NB4 (cell line): Measurements from ENCODE around the gene IRF1.
A peak's percentile ranks its signal among the peaks of the same experiment; 100 is the strongest.

ENCODE experiments used
- DNase-seq: peaks from one replicate; pipeline ENCODE4 v3.0.0; 2010; ENCODE audit warnings: low read depth
- H3K4me3 ChIP-seq: one replicate; pipeline ENCODE4 v1.5.1; 2011; ENCODE audit warnings: mild to moderate bottlenecking, low read depth, low read length, moderate library complexity
- CTCF ChIP-seq: IDR thresholded peaks from one replicate; pipeline ENCODE4 v1.5.1; 2012; ENCODE audit warnings: low read depth, low read length
- MAX ChIP-seq: IDR thresholded peaks from 2 replicates; pipeline ENCODE4 v1.6.1; 2011; ENCODE audit warnings: low read depth, low read length
- MYC ChIP-seq: IDR thresholded peaks from 2 replicates; pipeline ENCODE4 v1.6.1; 2011; ENCODE audit warnings: low read depth, low read length
- POLR2A ChIP-seq: IDR thresholded peaks from 2 replicates; pipeline ENCODE4 v1.6.1; 2011; ENCODE audit warnings: mild to moderate bottlenecking; ENCODE audit not compliant: insufficient read length; ENCODE audit errors: extremely low read depth

Gene IRF1

GRCh38 chr5:132492386-132493125 is 2.0 kb upstream of the IRF1 start:
- DNase-seq, result no peak
- H3K4me3 ChIP-seq, result no peak overlapping the region
- TF ChIP-seq CTCF, result no peak
- TF ChIP-seq MYC, result no peak
- no peak for TF ChIP-seq MAX
- TF ChIP-seq POLR2A, result no peak

GRCh38 chr5:132491368-132492364 is 1.1 kb upstream of the IRF1 start:
- TF ChIP-seq CTCF (no peak), POLR2A (no peak), MYC (no peak), MAX (no peak)
- DNase-seq, result no peak
- peak overlapping the region; percentile 34 for H3K4me3 ChIP-seq

- TF ChIP-seq MYC, result no peak
- no peak for TF ChIP-seq MAX
- DNase-seq, result peak; percentile 34
- peak overlapping the region; percentile 85 for H3K4me3 ChIP-seq
These were observed 596 bp downstream of the IRF1 start for GRCh38 chr5:132489871-132490483.

- peak; percentile 49 for DNase-seq
- TF ChIP-seq MAX (no peak), MYC (no peak), CTCF (no peak), POLR2A (no peak)
- H3K4me3 ChIP-seq, result peak overlapping the region; percentile 85
These were observed 1.4 kb downstream of the IRF1 start for GRCh38 chr5:132489051-132489770.

GRCh38 chr5:132488590-132488989 is 2.0 kb downstream of the IRF1 start:
- DNase-seq, result no peak
- TF ChIP-seq CTCF, result no peak
- no peak for TF ChIP-seq POLR2A
- TF ChIP-seq MAX, result no peak
- TF ChIP-seq MYC, result no peak
- H3K4me3 ChIP-seq, result peak overlapping the region; percentile 85
